Hippocampal formation (tissue), 2 donors: ENCODE measurements around the gene TNFRSF8.

Experiments used
- DNase-seq, 2 donors: peaks; one replicate each; lab custom pipeline; 2025; lab: John Stamatoyannopoulos, UW

TNFRSF8 gene

DNA sequence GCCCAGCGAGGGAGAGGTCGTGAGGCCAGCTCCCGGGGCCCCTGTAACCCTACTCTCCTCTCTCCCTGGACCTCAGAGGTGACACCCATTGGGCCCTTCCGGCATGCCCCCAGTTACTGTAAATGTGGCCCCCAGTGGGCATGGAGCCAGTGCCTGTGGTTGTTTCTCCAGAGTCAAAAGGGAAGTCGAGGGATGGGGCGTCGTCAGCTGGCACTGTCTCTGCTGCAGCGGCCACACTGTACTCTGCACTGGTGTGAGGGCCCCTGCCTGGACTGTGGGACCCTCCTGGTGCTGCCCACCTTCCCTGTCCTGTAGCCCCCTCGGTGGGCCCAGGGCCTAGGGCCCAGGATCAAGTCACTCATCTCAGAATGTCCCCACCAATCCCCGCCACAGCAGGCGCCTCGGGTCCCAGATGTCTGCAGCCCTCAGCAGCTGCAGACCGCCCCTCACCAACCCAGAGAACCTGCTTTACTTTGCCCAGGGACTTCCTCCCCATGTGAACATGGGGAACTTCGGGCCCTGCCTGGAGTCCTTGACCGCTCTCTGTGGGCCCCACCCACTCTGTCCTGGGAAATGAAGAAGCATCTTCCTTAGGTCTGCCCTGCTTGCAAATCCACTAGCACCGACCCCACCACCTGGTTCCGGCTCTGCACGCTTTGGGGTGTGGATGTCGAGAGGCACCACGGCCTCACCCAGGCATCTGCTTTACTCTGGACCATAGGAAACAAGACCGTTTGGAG lies 80.0 kb downstream of the TNFRSF8 start:
- DNase-seq, result peak in 1 of 2 donors; percentile 24

DNA sequence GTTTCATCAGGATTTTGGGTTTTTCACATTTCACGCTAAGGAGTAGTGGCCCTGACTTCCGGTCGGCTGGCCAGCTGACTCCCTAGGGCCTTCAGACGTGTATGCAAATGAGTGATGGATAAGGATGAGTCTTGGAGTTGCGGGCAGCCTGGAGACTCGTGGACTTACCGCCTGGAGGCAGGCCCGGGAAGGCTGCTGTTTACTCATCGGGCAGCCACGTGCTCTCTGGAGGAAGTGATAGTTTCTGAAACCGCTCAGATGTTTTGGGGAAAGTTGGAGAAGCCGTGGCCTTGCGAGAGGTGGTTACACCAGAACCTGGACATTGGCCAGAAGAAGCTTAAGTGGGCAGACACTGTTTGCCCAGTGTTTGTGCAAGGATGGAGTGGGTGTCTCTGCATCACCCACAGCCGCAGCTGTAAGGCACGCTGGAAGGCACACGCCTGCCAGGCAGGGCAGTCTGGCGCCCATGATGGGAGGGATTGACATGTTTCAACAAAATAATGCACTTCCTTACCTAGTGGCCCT lies 80.6 kb downstream of the TNFRSF8 start:
- DNase-seq, result peak in 1 of 2 donors; percentile 47

DNA sequence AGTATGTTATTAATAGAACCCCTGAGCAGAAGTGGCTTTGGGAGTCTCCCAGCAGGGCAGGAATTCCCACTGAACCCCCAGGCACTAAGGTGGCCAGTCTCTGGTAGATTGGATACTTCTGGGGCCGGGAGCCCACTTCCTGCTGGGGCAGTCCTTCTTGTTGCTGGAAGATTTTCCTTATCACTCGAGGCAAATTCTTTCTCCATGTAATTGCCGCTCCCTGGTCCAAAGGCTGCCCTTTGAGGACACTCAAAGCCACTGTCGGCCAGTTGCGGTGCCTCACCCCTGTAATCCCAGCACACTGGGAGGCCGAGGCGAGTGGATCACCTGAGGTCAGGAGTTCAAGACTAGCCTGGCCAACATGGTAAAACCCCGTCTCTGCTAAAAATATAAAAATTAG lies 81.1 kb downstream of the TNFRSF8 start:
- no peak for DNase-seq

DNA sequence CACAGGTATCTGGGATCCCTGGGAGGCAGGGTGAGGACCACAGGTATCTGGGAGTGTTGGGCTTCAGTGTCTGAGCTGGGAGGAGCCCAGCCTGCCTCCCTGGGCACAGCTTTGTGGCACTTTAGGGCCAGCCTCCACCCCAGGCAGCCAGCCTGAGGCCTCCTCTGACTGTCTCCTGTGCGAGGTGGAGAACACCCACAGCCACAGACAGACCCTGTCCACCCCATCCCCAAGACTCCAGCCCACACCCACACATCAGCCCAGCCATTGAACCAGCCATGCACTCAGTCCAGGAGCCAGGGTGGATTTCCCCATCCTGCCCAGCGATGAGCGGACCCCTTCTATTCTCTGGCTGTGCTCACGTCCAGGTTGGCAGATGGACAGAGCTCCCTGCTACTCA lies 81.9 kb downstream of the TNFRSF8 start:
- no peak for DNase-seq

DNA sequence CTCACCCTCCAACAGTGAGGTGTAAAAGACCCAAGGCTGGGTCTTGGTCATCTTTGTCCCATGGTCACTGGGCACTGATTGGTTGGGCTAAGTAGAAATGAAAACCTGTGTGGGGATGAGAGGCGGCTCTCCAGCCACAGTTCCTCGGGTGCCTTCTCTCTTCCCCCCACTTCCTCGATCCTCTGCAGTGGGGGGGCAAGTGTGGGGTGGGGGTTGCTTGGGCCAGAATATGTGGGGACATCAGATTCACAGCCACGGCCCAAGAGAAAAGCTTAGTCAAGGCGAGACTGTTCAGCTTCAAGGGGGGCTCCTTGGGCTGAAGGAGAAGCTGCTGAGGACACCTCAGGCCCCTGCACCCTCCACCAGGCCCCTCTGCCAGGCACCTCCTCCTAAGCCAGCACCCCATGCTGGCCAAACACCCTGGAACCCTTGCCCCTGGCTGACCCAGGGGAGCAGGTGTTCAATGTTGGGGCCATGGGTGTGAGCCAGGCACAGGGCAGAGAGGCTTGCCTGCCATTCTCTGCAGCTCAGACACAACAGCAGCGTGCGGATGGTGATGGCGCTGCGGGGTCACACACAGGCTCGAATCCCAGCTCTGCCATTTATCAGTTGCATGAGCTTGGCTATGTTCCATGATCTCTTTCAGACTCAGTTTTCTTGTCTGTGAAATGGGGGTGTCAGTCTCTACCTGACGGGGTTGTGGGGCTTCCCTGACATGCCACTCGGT lies 82.7 kb downstream of the TNFRSF8 start:
- no peak for DNase-seq

DNA sequence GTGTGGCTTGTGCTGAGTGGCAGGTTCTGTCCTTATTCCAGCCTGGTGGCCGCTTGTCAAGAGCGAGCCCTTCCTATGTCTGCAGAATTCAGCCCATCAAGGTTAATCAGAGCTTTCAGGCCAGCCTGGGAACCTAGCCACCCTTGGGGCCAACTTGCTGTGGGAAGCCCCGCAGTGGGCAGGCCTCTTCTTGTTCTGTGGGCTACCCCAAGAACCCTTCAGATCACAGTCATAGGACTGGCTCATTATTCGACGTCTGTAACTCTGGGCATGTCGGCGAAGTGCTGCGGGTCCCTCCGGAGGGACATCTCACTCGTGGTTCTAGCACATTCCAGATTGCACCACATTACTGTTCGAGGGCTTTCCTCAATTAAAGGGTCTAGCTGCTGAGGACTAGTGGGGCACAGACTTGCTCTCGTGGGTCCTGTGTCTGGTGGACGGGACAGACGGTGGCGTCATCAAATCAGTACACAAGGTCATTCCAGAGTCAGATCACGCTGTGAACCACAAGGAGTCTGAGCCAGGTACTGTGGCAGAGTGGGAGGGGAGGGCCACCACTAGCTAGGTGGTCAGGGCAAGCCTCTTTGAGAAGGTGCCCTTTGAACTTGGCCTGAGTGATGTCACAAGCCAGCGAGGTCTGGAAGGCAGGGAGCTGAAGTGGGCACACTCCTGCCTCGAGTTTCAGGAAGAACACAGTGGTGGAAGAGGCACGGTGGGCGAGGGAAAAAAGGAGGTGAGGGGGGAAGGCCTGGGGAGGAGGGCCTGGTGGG lies 83.4 kb downstream of the TNFRSF8 start:
- DNase-seq, result no peak

DNA sequence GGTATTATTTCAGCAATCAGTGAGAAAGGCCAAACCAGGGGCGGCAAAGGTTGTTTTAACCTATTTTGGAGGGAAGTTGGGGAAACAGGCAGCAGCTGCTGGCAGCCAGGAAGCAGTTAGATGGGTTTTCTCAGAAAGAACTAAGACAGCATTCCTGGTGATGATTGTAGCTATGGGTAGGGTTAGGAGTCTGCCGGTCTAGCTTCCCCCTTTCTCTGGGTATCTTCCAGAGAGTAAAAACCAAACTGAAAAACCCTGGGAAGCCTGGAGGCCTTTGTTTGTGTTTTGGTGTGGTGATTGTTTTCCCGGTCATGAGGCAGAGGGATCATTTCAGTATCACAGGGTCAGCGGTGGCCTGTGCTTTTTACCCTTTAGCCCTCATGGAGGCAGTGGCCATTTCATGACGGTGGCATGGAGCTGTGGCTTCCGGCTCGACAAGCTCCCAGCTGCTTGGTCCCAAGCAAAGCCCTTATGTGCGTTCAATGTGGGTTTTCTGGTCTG lies 84.1 kb downstream of the TNFRSF8 start:
- DNase-seq, result no peak

DNA sequence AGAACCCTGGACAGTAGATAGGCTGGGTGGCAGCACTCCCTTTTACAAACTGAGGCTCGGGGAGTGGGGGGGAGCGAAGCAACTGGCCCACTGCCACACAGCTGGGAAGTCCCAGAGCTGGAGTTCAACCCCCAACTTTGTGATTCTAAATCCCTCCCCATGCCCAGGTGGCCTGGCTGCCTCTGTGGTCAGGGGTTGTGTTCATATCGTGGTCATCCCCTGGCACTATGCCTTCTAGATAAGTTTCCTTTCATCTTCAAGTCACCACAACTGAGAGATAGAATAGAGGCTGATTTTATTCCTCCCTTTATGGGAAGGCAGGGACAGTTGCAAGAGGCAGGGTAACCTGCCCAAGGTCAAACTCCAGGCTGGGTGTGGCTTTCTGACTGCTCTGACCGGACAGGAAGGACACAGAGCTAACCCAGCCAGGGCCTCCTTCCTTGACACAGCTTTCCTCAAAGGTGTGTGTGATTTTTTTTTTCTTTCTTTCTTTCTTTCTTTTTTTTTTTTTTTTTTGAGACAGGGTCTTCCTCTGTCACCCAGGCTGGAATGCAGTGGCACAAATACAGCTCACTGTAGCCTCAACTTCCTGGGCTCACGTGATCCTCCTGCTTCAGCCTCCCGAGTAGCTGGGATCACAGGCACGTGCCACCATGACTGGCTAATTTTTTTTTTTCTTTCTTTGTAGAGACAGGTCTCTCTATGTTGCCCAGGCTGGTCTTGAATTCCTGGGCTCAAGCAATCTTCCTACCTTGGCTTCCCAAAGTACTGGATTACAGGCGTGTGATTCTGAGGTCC lies 85.3 kb downstream of the TNFRSF8 start:
- DNase-seq, result no peak

DNA sequence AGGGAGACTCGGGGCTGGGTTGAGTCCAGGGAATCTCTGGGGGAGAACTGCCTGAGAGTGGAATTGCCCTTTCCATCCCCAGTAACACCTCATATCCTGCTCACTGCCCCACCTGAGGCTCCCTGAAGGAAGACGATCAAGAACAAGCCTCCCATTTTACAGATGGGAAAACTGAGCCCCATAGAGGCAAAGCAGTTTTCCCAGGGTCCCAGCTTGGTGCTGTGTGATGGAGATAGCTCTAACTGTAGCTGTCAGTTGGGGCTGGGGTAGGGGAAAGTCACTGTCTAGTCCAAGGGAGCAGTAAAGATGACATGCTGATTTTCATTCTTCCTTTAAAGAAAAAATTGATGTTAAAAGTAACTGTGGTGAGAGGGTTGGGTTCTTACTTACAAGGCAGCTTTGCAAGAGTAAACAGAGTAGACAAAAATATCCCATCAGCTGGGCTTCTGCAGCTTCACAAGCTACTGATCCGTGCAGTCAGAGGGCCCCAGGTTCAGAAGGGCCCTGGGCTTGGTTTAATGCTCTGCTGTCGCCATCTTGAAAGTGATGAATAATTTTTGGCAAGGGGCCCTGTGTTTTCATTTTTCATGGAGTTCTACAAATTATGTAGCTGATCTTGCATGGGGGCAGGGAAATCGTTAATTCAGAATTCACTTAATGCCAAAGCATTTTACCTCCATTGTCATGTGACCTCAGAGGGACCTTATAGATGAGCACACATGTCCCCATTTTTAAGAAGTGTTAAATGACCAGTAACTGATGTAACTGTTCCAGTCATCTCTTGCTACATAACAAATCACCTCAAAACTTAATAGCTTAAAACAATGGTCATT lies 86.1 kb downstream of the TNFRSF8 start:
- no peak for DNase-seq

DNA sequence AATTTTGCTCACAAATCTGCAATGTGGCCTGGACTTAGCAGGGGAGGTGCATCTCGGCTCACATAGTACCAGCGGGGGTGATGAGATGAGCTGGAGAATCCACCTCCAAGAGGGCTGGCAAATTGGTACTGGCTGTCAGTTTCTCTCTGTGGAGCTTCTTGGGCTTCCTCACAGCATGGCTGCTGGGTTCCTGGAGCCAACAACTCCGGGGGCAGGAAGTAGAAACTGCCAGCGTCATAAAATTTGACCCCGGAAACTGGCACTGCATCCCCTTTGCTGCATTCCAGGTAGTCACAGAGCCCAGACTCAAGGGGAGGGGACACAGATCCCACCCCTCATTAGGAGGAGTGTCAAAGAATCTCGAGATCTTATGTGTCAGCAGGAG lies 86.7 kb downstream of the TNFRSF8 start:
- no peak for DNase-seq

DNA sequence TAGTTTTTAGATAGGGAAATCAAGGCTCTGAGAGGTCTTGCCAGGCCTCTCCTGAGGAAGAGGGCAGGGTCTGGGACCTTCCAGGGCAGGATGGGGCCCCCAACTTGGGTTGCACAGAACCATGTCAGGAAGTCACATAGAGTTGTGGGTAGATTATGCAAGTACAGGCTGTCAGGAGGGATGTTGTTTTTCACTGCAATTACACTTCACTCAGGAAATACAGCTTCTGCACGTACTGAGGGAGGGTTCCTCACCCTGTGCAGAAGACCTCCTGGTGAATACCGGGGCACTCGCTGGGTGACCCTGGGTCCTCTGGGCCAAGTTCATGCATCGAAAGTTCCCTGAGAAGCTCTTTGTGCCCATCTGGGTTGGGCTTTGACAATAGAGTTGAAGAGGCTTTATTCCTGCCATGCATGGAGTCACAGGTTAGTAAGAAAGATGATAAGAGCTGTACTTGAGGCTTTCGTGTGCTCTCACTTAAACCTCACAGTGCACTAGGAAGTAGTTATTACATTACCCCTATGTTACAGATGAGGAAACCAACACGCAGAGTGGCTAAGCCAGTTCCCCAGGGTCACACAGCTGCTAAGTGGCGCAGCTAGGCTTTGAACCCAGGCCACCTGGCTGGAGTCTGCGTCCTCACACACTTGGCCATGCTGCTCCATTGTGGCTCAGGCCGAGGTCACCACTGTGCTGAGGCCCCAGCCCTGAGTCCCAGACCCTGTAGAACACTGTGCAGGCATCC lies 87.5 kb downstream of the TNFRSF8 start:
- no peak for DNase-seq

DNA sequence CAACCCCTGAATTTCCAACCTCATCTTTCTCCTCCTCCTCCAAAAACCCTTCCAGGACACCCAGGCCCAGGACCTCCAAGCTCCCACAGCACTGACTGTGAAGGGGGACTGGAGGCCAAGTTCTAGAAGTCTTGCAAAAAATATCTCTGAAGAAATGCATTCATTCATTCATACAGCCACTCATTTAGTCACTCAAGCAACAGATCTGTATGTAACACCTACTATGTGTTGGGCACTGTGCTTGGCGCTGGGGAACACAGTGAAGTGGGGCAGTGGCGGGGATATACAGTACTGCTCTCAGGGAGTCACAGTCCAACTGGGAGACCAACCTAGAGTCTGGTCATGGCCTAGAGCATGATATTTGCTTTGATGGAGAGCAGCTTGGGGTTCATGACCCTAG lies 88.4 kb downstream of the TNFRSF8 start:
- no peak for DNase-seq

DNA sequence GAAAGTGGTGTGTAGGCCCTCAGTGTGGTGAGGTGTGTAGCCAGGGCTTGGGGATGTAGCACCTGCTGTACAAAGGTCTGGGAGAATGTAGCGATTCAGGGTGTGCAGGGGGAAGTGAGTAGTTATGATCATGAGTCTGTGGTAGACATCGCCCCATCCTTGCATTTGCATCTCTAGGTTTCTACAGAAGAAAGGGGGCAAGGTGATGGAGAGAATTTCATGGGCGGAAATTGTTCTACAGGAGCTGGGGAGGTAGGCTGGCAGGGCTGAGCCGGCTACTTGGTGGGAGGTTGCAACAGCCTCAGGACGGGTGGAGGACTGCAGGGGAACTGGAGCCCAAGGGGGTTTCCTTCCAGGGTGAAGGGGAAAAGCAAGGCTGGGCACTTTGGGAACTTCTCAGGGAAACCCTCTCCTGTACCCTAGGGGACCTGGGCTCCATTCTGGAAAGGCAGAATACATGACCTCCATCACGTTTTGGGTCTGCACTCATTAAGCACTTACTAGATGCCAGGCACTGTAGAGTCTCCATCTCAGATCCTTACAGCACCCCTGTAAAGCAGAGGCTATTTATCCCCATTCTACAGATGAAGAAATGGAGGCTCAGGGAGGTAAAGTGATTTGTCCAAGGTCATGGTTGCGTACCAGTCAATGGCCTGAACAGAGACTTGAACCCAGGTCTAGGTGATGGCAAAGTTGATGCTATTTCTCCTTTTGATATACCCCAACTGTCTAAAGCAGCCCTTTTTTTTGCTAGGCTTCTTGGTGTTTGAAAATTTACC lies 89.2 kb downstream of the TNFRSF8 start:
- DNase-seq, result no peak

DNA sequence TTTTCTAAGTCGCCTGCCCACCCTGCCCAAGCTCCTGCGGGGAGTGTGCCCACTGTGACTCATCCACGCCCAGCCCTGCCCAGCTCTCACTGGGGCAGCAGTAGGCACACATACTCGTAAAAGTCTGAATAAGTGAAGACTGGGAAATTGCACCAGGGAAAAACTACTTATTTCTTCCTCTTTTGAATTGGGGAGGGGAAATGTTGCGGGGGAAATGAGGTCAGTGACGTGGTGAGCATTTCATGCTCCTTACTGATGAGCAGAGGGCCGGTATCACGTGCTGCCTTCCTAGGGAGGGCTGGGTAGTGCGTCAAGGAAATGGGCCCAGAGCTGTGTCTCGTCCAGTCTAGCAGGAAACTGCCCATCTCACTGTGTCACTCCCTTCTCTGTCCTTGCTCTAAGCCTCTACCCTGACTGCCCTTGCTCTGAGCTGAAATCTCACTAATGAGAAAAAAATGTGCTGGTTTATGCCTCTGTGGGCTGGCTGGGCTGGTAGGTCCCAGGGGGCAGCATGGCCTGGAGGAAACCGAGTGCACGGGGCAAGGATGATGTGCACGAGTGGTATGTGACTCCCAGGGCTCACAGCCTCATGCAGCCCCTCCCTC lies 90.2 kb downstream of the TNFRSF8 start:
- no peak for DNase-seq

DNA sequence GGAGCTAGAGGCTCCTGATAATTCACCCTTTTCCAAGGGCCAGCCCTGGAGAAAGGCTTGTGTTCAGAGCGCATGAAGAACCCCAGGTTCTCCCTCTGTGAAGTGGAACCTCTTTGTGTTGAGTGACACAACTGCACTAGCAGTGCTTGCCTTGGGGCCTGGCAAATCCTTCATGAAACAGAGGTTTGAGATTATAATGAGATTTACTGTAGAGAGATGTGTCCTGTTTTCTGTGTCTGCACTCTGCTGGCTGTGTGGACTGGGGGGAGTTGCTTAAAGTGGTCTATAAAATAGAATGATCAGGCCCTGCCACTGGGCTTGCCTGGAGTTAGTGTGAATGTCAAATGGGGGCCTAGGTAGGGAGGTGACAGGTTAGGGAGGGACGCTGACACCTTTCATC lies 92.2 kb downstream of the TNFRSF8 start:
- DNase-seq, result no peak

DNA sequence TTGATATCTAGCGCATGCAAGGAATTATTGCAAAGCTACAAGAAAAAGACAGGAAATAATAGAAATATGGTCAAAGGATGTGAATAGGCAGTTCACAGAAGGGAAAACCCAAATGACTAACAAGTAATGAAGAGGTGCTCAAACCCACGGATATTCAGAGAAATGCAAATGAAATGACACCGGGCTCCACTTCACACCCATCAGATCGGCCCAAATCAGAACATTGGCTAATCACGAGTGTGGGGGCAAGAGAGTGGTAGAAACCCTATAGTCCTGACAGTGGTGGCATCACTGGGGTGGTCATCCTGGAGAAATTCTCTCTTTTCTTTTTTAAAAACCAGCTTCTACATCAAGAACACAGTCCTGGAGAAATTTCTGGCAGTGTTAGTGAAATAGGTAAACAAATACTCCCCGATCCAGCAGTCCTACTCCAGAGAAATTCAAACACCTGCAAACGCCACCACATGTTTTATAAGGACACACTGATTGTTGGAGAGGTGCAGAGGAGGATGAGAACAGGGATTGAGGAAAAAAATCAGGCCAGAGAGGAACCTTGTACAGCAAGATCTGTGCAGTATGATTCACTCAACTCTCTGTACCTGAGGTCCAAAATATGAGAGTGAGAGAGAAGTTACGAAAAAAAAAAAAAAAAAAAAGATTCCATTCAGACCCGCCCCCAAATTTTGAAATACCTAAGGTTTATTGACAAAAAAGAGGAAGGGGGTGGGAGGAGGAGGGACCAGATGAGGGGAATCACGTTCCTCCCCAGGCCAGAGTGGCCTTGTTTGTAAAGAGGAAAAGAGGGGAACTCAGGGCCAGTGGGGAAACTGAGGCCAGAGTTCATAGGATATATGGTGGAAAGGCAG lies 94.5 kb downstream of the TNFRSF8 start:
- no peak for DNase-seq

DNA sequence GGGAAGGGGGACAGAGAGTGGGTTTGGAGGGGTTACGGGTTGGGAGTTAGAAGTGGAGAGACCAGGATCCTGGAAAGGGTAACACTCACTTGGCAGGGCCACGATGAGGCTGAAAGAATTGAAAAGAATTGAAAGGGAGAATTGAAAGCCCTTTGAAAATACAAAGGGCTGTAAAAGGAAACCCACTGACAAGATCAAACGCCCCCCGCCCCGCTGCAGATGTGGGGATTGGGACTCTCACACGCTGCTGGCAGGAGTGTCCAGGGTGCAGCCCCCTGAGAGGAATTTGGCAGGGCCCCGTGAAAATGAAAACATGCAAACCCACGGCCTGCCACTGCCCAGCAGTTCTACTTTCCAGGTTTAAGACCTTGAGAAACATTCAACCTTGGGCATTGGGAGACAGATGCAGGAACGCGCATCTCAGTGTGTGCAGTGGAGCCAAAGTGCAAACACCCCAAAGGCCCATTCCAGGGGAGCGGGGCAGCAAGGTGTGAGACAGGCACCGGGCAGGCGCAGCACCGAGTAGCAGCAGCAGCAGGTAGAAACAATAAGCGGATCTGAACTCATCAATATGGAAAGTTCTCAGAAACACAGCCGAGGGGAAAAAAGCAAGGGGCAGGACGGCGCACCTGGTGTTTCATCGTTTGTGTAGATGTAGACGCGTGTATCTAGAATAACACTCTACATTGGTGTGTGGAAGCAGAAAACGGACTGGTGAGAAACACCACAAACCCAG lies 95.4 kb downstream of the TNFRSF8 start:
- DNase-seq, result no peak
